GM12801 (cell line): ENCODE results near the gene SARDH.

Experiments used
- TF ChIP-seq, protein P1 (sequence below): IDR thresholded peaks from one replicate; pipeline ENCODE4 v1.5.1; 2011; ENCODE audit warnings: control low read depth; ENCODE audit not compliant: insufficient read length; ENCODE audit errors: extremely low read depth

The SARDH gene

GRCh38 chr9:133759146-133759900 lies 21.2 kb upstream of the SARDH start:
- TF ChIP-seq, protein P1, sequence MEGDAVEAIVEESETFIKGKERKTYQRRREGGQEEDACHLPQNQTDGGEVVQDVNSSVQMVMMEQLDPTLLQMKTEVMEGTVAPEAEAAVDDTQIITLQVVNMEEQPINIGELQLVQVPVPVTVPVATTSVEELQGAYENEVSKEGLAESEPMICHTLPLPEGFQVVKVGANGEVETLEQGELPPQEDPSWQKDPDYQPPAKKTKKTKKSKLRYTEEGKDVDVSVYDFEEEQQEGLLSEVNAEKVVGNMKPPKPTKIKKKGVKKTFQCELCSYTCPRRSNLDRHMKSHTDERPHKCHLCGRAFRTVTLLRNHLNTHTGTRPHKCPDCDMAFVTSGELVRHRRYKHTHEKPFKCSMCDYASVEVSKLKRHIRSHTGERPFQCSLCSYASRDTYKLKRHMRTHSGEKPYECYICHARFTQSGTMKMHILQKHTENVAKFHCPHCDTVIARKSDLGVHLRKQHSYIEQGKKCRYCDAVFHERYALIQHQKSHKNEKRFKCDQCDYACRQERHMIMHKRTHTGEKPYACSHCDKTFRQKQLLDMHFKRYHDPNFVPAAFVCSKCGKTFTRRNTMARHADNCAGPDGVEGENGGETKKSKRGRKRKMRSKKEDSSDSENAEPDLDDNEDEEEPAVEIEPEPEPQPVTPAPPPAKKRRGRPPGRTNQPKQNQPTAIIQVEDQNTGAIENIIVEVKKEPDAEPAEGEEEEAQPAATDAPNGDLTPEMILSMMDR: no peak

GRCh38 chr9:133758228-133758627 lies 20.1 kb upstream of the SARDH start:
- TF ChIP-seq, protein P1: no peak

DNA sequence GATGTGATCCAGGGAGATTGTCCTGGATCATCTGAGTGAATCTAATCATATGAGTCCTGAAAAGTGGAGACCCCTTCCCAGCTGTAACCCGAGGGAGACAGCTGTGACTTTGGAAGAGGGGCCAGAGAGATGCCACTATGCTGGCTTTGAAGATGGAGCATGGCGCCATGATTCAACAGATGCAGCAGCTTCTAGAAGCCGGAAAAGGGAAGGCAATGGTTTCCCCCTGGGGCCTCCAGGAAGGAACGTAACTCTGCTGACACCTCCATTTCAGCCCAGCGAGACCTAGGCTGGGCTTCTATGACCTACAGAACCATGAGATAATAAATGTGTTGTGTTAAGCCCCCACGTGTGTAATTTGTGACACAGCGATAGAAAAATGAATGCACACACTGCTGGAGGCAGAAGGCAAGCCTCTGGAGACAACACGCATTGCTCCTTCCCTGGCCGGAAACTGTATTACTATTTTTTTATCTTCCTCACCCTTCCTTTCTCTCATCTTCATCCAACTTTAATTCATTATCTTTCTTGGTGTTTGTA lies 16.6 kb upstream of the SARDH start:
- TF ChIP-seq, protein P1: no peak

GRCh38 chr9:133754187-133754586 lies 16.0 kb upstream of the SARDH start:
- TF ChIP-seq, protein P1: no peak

- TF ChIP-seq, protein P1: no peak
These were observed 14.7 kb upstream of the SARDH start for GRCh38 chr9:133752739-133753446.

- TF ChIP-seq, protein P1: no peak
These were observed 13.0 kb upstream of the SARDH start for GRCh38 chr9:133750982-133751649.

DNA sequence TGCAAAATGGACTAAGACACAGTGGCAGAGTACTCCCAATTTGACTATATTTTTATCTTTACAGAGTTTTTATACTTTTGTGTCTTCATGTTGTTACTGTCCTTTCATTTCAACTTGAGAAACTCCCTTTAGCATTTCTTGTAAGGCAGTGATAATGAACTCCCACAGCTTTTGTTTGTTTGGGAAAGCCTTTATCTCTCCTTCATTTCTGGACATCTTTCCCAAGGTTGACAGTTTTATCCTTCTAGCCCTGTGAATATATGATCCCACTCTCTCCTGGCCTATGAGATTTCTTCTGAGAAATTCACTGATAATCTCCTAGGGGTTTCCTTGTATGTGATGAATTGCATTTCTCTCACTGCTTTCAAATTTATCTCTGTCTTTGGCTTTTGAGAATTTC lies 9.2 kb upstream of the SARDH start:
- TF ChIP-seq, protein P1: no peak
